HepG2 (cell line): ENCODE data around the gene RAN. TPM values are rescaled to one million over a fixed set of nuclear protein-coding genes. Genes with fewer than 3 reads are reported as not detected.

Source experiments
- ATAC-seq: fragments of 200-7000 bp; cut with Tn5 transposase; 3 replicates; pipeline ENCODE4 v1.9.1; 2020; ENCODE audit warnings: mild to moderate bottlenecking, moderate library complexity
- BruUV-seq: library from RNA; stranded (reverse); fragments of 400-500 nt; replicated peaks from 2 replicates; lab custom pipeline; 2021; lab: Mats Ljungman, UMichigan
- CTCF ChIA-PET: fragments of 300-600 bp; formaldehyde crosslinking; extraction: SDS; loops from one replicate; lab custom pipeline; 2021; ENCODE audit warnings: low total read pairs, inconsistent platforms, low intra/inter-chr PET ratio; lab: Yijun Ruan, JAX
- POLR2A ChIA-PET: fragments of 350-600 bp; sonication (Branson Sonifier 250); formaldehyde crosslinking; loops from one replicate; lab custom pipeline; 2020; ENCODE audit warnings: antibody characterized with exemption, inconsistent platforms; lab: Yijun Ruan, JAX
- DNase-seq: peaks from one replicate; pipeline ENCODE4 v3.0.0-alpha.2; 2015; ENCODE audit warnings: low spot score
- FAIRE-seq: peaks from 3 replicates; lab custom pipeline; 2011; peaks lifted over from hg19 to GRCh38; lab: Jason Lieb, UNC
- H2AFZ ChIP-seq: one replicate; pipeline ENCODE4 v1.6.1; 2011; ENCODE audit warnings: low read length, inconsistent platforms
- H3K27ac ChIP-seq: fragments of 300-600 bp; 3 replicates; pipeline ENCODE4 v1.8.0; 2011; ENCODE audit warnings: mixed run types, mild to moderate bottlenecking, mixed read lengths, low read length, inconsistent platforms; ENCODE audit not compliant: insufficient read depth; ENCODE audit errors: extremely low read length
- H3K27me3 ChIP-seq, 2 experiments: fragments of 200-600 bp in 1 of 2; 2 replicates in 1 of 2; 3 replicates in 1 of 2; pipeline versions ENCODE4 v1.6.0 to v1.8.0; 2011; ENCODE audit warnings: low read length in 2 of 2, mild to moderate bottlenecking in 2 of 2, moderate library complexity in 2 of 2, inconsistent platforms in 1 of 2; ENCODE audit not compliant: insufficient read depth in 2 of 2, control insufficient read depth in 1 of 2
- H3K36me3 ChIP-seq, 2 experiments: fragments of 200-600 bp in 1 of 2; replicated peaks in 1 of 2; 2 replicates in 1 of 2; 3 replicates in 1 of 2; pipeline versions ENCODE4 v1.5.1 to v1.8.0; 2011; ENCODE audit warnings: low read length in 2 of 2, inconsistent platforms in 1 of 2; ENCODE audit not compliant: insufficient read depth in 2 of 2, control insufficient read depth in 1 of 2
- H3K4me1 ChIP-seq: 2 replicates; pipeline ENCODE4 v1.5.1; 2012; ENCODE audit warnings: low read length, inconsistent platforms; ENCODE audit not compliant: insufficient read depth
- H3K4me2 ChIP-seq: 2 replicates; pipeline ENCODE4 v1.6.0; 2011; ENCODE audit warnings: low read depth, low read length, inconsistent platforms
- H3K4me3 ChIP-seq, 3 experiments: fragments of 200-600 bp in 1 of 3; sonication (generic), shearing (Covaris generic) in 1 of 3; replicated peaks in 1 of 3; 2 replicates each; pipeline ENCODE4 v1.5.1; 2011 to 2016; ENCODE audit warnings: low read length in 3 of 3, inconsistent platforms in 2 of 3, low read depth in 2 of 3, mild to moderate bottlenecking in 2 of 3, control low read depth in 1 of 3, mixed read lengths in 1 of 3; ENCODE audit not compliant: insufficient read depth in 1 of 3
- H3K79me2 ChIP-seq: one replicate; pipeline ENCODE4 v1.6.1; 2011; ENCODE audit warnings: low read length, inconsistent platforms; ENCODE audit not compliant: insufficient read depth
- H3K9ac ChIP-seq: 2 replicates; pipeline ENCODE4 v1.6.0; 2011; ENCODE audit warnings: mild to moderate bottlenecking, low read depth, low read length, inconsistent platforms; ENCODE audit not compliant: insufficient read depth
- H3K9me3 ChIP-seq: 2 replicates; pipeline ENCODE4 v1.5.1; 2012; ENCODE audit warnings: mild to moderate bottlenecking, low read length
- H4K20me1 ChIP-seq: 2 replicates; pipeline ENCODE4 v1.6.0; 2011; ENCODE audit warnings: inconsistent platforms, mild to moderate bottlenecking, low read length, moderate library complexity; ENCODE audit not compliant: insufficient read depth
- ARNTL ChIP-seq: sonication (generic); formaldehyde crosslinking; IDR thresholded peaks from 2 replicates; pipeline ENCODE4 v1.4.0; 2020; ENCODE audit warnings: mild to moderate bottlenecking, missing genetic modification reagents
- GABPA ChIP-seq, 2 experiments: IDR thresholded peaks; 2 replicates each; pipeline ENCODE4 v1.6.1; 2011 to 2016; ENCODE audit warnings: low read depth in 2 of 2, low read length in 1 of 2, missing biosample characterization in 1 of 2, missing genetic modification characterization in 1 of 2
- IKZF1 ChIP-seq: fragments of 450-650 bp; IDR thresholded peaks from 2 replicates; pipeline ENCODE4 v1.7.1; 2016
- PAWR ChIP-seq: sonication (generic); formaldehyde crosslinking; IDR thresholded peaks from 2 replicates; pipeline ENCODE4 v1.4.0; 2020; ENCODE audit warnings: missing genetic modification reagents, mild to moderate bottlenecking, borderline replicate concordance
- SIN3B ChIP-seq: fragments of 150-350 bp; IDR thresholded peaks from 2 replicates; pipeline ENCODE4 v1.6.1; 2014; ENCODE audit warnings: low read length
- ZNF235 ChIP-seq: sonication (generic); formaldehyde crosslinking; IDR thresholded peaks from 2 replicates; pipeline ENCODE4 v1.8.1; 2023; ENCODE audit warnings: mild to moderate bottlenecking, missing genetic modification reagents, borderline replicate concordance
- ZNF44 ChIP-seq: sonication (generic); formaldehyde crosslinking; IDR thresholded peaks from 2 replicates; pipeline ENCODE4 v1.5.1; 2020; ENCODE audit warnings: mild to moderate bottlenecking, missing genetic modification reagents
- ZNF652 ChIP-seq: IDR thresholded peaks from 2 replicates; pipeline ENCODE4 v1.6.1; 2016; ENCODE audit warnings: low read depth, borderline replicate concordance
- ZZZ3 ChIP-seq: sonication (generic); formaldehyde crosslinking; IDR thresholded peaks from 2 replicates; pipeline ENCODE4 v1.4.0; 2020; ENCODE audit warnings: missing genetic modification reagents, mild to moderate bottlenecking, borderline replicate concordance
- WGBS: methylation state at CpG from one replicate; pipeline ENCODE4 v1.1.6; 2017; ENCODE audit warnings: low lambda C conversion rate; 5-methylcytosine and 5-hydroxymethylcytosine counted together
- in situ Hi-C: cut with HindIII; loops from 2 replicates; pipeline ENCODE4 v1.10.0; 2017; ENCODE audit warnings: low pct_unique_long_range_greater_than_20kb; ENCODE audit not compliant: extremely low pct_ligation_motif_present
- intact Hi-C: fragments of 100-400 bp; cut with micrococcal nuclease; formaldehyde crosslinking; loops from one replicate; pipeline ENCODE4 v1.10.0; 2022; ENCODE audit not compliant: unreplicated experiment
- polyA plus RNA-seq, 8 experiments: library from polyadenylated mRNA; depleted of rRNA in 3 of 8; stranded (reverse) in 7 of 8; unstranded in 1 of 8; fragments of >200 nt; fragmentation: Illumina TruSeq in 4 of 8; extraction: Trizol in 4 of 8; gene quantifications; 2 replicates each; pipeline versions ENCODE4 v1.2.1 to v1.2.3, GENCODE V29; 2011 to 2016; ENCODE audit warnings: low read depth in 4 of 8, missing spikeins in 1 of 8, mixed read lengths in 1 of 8; ENCODE audit not compliant: insufficient read depth in 1 of 8
- total RNA-seq, 5 experiments: library from RNA; depleted of rRNA; stranded (reverse); fragments of >200 nt; fragmentation: Illumina TruSeq; extraction: Trizol; gene quantifications; 2 replicates each; pipeline ENCODE4 v1.2.3, GENCODE V29; 2016; ENCODE audit warnings: low read depth in 1 of 5
- TF ChIP-seq, protein P1 (sequence below): sonication (generic); formaldehyde crosslinking; IDR thresholded peaks from 2 replicates; pipeline ENCODE4 v1.9.0; 2021; ENCODE audit warnings: mild to moderate bottlenecking, missing genetic modification reagents

RAN gene
- total and polyA plus RNA-seq, 2 of the 13 experiments (the other 11 are each of a cell fraction or from before 2014, with no cell fraction given) = 1,335 to 1,630 TPM

DNA sequence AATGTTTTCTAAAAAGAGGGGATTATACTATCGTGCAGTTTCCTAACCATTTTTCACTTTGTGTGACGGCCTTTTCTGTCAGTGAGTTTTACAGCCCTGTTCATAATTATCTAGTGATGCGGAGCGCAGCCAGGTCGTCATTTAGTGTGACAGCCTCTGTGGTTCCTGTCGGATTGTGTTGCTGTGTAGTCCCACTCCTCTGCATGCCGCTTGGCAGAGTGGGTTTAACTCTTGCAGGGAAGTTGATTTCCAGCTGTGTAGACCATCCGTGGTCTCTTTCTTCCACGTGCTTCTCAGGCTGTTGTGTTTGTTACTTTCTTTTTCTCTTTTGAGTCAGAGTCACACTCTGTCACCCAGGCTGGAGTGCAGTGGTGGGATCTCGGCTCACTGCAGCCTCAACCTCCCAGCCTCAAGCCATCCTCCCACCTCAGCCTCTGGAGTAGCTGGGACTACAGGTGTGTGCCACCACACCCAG is 8.6 kb downstream of the RAN start (continued):
- TF ChIP-seq SIN3B (no peak), GABPA (IDR thresholded peaks at IDR 0.05; ENCODE audit: low read depth, low read length) (no peak), GABPA (CRISPR knock-in tag; IDR thresholded peaks at IDR 0.05; ENCODE audit: low read depth) (no peak), PAWR (CRISPR knock-in tag) (no peak), ARNTL (CRISPR knock-in tag) (no peak), ZNF652 (CRISPR knock-in tag) (peak; percentile 37; the same call in 1 of the 2 replicates), ZNF235 (CRISPR knock-in tag) (no peak), ZZZ3 (CRISPR knock-in tag) (no peak)

DNA sequence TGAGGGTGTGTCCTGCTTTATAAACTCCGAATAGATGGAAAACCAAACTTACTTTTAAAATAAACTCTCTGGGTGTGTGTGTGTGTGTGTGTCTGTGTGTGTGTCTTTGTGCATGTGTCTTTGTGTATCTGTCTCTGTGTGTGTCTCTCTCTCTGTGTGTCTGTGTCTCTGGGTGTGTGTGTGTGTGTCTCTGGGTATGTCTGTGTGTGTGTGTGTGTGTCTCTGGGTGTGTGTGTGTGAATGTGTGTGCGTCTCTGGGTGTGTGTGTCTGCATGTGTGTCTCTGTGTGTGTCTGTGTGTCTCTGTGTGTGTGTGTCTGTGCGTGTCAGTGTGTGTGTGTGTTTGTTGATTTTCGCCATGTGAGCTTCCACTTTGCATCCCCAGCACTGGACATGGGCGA is 9.2 kb downstream of the RAN start:
- H3K4me3 ChIP-seq = no peak overlapping the region
- BruUV-seq = no TSS peak
- peaks cover 48% of the 10 kb centered on the region for H3K4me1 ChIP-seq
- H3K9ac ChIP-seq = no peak overlapping the region
- intact Hi-C loops = no loop called here
- H2AFZ ChIP-seq = no peak overlapping the region
- H3K27me3 ChIP-seq = peaks cover 1 to 9% of the 10 kb centered on the region in 2 experiments; a peak in 2 of 5 replicates
- ATAC-seq = no peak
- FAIRE-seq = no peak
- no peaks in the 10 kb centered on the region for H3K79me2 ChIP-seq
- ChIA-PET POLR2A (no interaction called here), CTCF (no interaction called here)
- 57% methylated on average over 5 of the region's 5 CpGs for WGBS
- H3K9me3 ChIP-seq = no peaks in the 10 kb centered on the region
- no peak for DNase-seq
- H3K36me3 ChIP-seq = peaks cover 1 to 12% of the 10 kb centered on the region in 2 experiments; a peak in 3 of 5 replicates
- TF ChIP-seq, protein P1, sequence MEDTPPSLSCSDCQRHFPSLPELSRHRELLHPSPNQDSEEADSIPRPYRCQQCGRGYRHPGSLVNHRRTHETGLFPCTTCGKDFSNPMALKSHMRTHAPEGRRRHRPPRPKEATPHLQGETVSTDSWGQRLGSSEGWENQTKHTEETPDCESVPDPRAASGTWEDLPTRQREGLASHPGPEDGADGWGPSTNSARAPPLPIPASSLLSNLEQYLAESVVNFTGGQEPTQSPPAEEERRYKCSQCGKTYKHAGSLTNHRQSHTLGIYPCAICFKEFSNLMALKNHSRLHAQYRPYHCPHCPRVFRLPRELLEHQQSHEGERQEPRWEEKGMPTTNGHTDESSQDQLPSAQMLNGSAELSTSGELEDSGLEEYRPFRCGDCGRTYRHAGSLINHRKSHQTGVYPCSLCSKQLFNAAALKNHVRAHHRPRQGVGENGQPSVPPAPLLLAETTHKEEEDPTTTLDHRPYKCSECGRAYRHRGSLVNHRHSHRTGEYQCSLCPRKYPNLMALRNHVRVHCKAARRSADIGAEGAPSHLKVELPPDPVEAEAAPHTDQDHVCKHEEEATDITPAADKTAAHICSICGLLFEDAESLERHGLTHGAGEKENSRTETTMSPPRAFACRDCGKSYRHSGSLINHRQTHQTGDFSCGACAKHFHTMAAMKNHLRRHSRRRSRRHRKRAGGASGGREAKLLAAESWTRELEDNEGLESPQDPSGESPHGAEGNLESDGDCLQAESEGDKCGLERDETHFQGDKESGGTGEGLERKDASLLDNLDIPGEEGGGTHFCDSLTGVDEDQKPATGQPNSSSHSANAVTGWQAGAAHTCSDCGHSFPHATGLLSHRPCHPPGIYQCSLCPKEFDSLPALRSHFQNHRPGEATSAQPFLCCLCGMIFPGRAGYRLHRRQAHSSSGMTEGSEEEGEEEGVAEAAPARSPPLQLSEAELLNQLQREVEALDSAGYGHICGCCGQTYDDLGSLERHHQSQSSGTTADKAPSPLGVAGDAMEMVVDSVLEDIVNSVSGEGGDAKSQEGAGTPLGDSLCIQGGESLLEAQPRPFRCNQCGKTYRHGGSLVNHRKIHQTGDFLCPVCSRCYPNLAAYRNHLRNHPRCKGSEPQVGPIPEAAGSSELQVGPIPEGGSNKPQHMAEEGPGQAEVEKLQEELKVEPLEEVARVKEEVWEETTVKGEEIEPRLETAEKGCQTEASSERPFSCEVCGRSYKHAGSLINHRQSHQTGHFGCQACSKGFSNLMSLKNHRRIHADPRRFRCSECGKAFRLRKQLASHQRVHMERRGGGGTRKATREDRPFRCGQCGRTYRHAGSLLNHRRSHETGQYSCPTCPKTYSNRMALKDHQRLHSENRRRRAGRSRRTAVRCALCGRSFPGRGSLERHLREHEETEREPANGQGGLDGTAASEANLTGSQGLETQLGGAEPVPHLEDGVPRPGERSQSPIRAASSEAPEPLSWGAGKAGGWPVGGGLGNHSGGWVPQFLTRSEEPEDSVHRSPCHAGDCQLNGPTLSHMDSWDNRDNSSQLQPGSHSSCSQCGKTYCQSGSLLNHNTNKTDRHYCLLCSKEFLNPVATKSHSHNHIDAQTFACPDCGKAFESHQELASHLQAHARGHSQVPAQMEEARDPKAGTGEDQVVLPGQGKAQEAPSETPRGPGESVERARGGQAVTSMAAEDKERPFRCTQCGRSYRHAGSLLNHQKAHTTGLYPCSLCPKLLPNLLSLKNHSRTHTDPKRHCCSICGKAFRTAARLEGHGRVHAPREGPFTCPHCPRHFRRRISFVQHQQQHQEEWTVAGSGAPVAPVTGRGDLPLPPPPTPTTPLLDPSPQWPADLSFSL (CRISPR knock-in tag) = peak; percentile 56; the same call in 1 of the 2 replicates
- TF ChIP-seq IKZF1 (0 out of 2 replicates have a peak, but pooled peaks have one; percentile 32), ZNF44 (CRISPR knock-in tag) (no peak)
- H4K20me1 ChIP-seq = peaks cover 9% of the 10 kb centered on the region; the same call in 1 of the 2 replicates
- no peak overlapping the region for H3K27ac ChIP-seq
- in situ Hi-C loops = no loop called here
- no peak overlapping the region for H3K4me2 ChIP-seq
